Liver (tissue), 9 donors: Measurements from ENCODE around the gene VDAC2. TPM values are rescaled to one million over a fixed set of nuclear protein-coding genes. Genes with fewer than 3 reads are reported as not detected.

Experiments
- DNase-seq: peaks from one replicate; pipeline ENCODE4 v3.0.0-alpha.2; 2017; ENCODE audit warnings: low spot score
- H3K27ac ChIP-seq, 2 donors: one replicate each; pipeline ENCODE4 v1.7.0; 2013; ENCODE audit warnings: inconsistent platforms in 2 of 2, low read length in 2 of 2, control low read depth in 1 of 2, low read depth in 1 of 2, mild to moderate bottlenecking in 1 of 2
- H3K27me3 ChIP-seq, 4 donors: one replicate each; pipeline versions ENCODE4 v1.6.1 to v1.7.0; 2013; ENCODE audit warnings: low read length in 3 of 4, inconsistent platforms in 1 of 4, mild to moderate bottlenecking in 1 of 4, moderate library complexity in 1 of 4; ENCODE audit not compliant: control insufficient read depth in 4 of 4, insufficient read depth in 4 of 4
- H3K36me3 ChIP-seq, 4 donors: one replicate each; pipeline versions ENCODE4 v1.6.1 to v1.7.0; 2013; ENCODE audit warnings: low read length in 3 of 4, mild to moderate bottlenecking in 3 of 4, low read depth in 1 of 4, moderate library complexity in 1 of 4; ENCODE audit not compliant: control insufficient read depth in 4 of 4, insufficient read depth in 3 of 4
- H3K4me1 ChIP-seq, 4 donors: one replicate each; pipeline versions ENCODE4 v1.6.1 to v1.7.0; 2013; ENCODE audit warnings: low read length in 3 of 4, mild to moderate bottlenecking in 3 of 4, moderate library complexity in 1 of 4; ENCODE audit not compliant: control insufficient read depth in 4 of 4, insufficient read depth in 4 of 4
- H3K4me3 ChIP-seq, 3 donors: one replicate each; pipeline versions ENCODE4 v1.6.1 to v1.7.0; 2013; ENCODE audit warnings: low read length in 3 of 3, control low read depth in 1 of 3, low read depth in 1 of 3, mild to moderate bottlenecking in 1 of 3
- H3K9ac ChIP-seq, 2 donors: one replicate each; pipeline ENCODE4 v1.7.0; 2013; ENCODE audit warnings: low read length in 2 of 2, mild to moderate bottlenecking in 2 of 2, moderate library complexity in 2 of 2, control low read depth in 1 of 2, low read depth in 1 of 2
- H3K9me3 ChIP-seq, 4 donors: one replicate each; pipeline versions ENCODE4 v1.6.1 to v1.7.0; 2013; ENCODE audit warnings: low read length in 3 of 4; ENCODE audit not compliant: control insufficient read depth in 4 of 4
- ATF3 ChIP-seq: IDR thresholded peaks from 2 replicates; pipeline ENCODE4 v1.6.1; 2016; ENCODE audit warnings: antibody characterized with exemption
- CTCF ChIP-seq: fragments of 150-350 bp; IDR thresholded peaks from 2 replicates; pipeline ENCODE4 v1.5.1; 2017; ENCODE audit warnings: improper control_type of control experiment, low read depth, low read length; ENCODE audit not compliant: missing input control
- EGR1 ChIP-seq, 2 donors: IDR thresholded peaks; 2 replicates each; pipeline ENCODE4 v1.6.1; 2016 to 2018; ENCODE audit warnings: antibody characterized with exemption in 2 of 2, low read depth in 2 of 2
- FOXA1 ChIP-seq: IDR thresholded peaks from 2 replicates; pipeline ENCODE4 v1.6.1; 2016; ENCODE audit warnings: antibody characterized with exemption
- FOXA2 ChIP-seq: IDR thresholded peaks from 2 replicates; pipeline ENCODE4 v1.6.1; 2016; ENCODE audit warnings: antibody characterized with exemption
- GABPA ChIP-seq, 2 donors: IDR thresholded peaks in 1 of 2; conservative IDR thresholded peaks in 1 of 2; 2 replicates each; pipeline ENCODE4 v1.6.1; 2016; ENCODE audit warnings: antibody characterized with exemption in 2 of 2, mild to moderate bottlenecking in 1 of 2, moderate library complexity in 1 of 2
- HNF4A ChIP-seq, 2 donors: conservative IDR thresholded peaks; 2 replicates each; pipeline ENCODE4 v1.6.1; 2016; ENCODE audit warnings: antibody characterized with exemption in 2 of 2, mild to moderate bottlenecking in 2 of 2
- HNF4G ChIP-seq: IDR thresholded peaks from 2 replicates; pipeline ENCODE4 v1.6.1; 2016; ENCODE audit warnings: antibody characterized with exemption
- JUND ChIP-seq, 2 donors: IDR thresholded peaks; 2 replicates each; pipeline ENCODE4 v1.6.1; 2016; ENCODE audit warnings: antibody characterized with exemption in 2 of 2
- NR2F2 ChIP-seq: IDR thresholded peaks from 2 replicates; pipeline ENCODE4 v1.6.1; 2016; ENCODE audit warnings: antibody characterized with exemption
- RAD21 ChIP-seq, 2 donors: IDR thresholded peaks; 2 replicates each; pipeline ENCODE4 v1.6.1; 2016; ENCODE audit warnings: antibody characterized with exemption in 2 of 2, mild to moderate bottlenecking in 2 of 2
- REST ChIP-seq: IDR thresholded peaks from 2 replicates; pipeline ENCODE4 v1.6.1; 2016; ENCODE audit warnings: antibody characterized with exemption, mild to moderate bottlenecking
- RXRA ChIP-seq, 2 donors: IDR thresholded peaks; 2 replicates each; pipeline ENCODE4 v1.6.1; 2017 to 2018; ENCODE audit warnings: antibody characterized with exemption in 2 of 2, mild to moderate bottlenecking in 1 of 2
- SP1 ChIP-seq: IDR thresholded peaks from 2 replicates; pipeline ENCODE4 v1.6.1; 2018; ENCODE audit warnings: antibody characterized with exemption, mild to moderate bottlenecking
- TAF1 ChIP-seq: conservative IDR thresholded peaks from 2 replicates; pipeline ENCODE4 v1.6.1; 2016; ENCODE audit warnings: antibody characterized with exemption, mild to moderate bottlenecking
- YY1 ChIP-seq: IDR thresholded peaks from 2 replicates; pipeline ENCODE4 v1.6.1; 2016; ENCODE audit warnings: antibody characterized with exemption, mild to moderate bottlenecking
- WGBS: extraction: QIAGEN DNeasy Blood & Tissue Kit; methylation state at CpG from one replicate; pipeline ENCODE4 v1.1.7; 2013; 5-methylcytosine and 5-hydroxymethylcytosine counted together
- polyA plus RNA-seq, 2 donors: library from polyadenylated mRNA; stranded (reverse) in 1 of 2; unstranded in 1 of 2; fragments of 200-250 nt in 1 of 2; fragments of >200 nt in 1 of 2; fragmentation: Nextera tagmentation in 1 of 2; extraction: Ambion mirVana in 1 of 2; gene quantifications; one replicate each; pipeline versions ENCODE4 v1.2.1 to v1.2.3, GENCODE V29; 2013 to 2015
- total RNA-seq, 2 donors: library from RNA; depleted of rRNA; stranded (reverse); fragments of >200 nt; gene quantifications; one replicate each; pipeline ENCODE4 v1.2.3, GENCODE V29; 2014
- TF ChIP-seq, protein P1 (sequence below): IDR thresholded peaks from 2 replicates; pipeline ENCODE4 v1.6.1; 2016; ENCODE audit warnings: antibody characterized with exemption
- TF ChIP-seq, protein P2 (sequence below): IDR thresholded peaks from 2 replicates; pipeline ENCODE4 v1.6.1; 2016; ENCODE audit warnings: antibody characterized with exemption
- donor health status: healthy.
- donor health status: healthy.
- donor health status: healthy.
- donor health status: healthy.
- donor health status: healthy.

The VDAC2 gene
- total and polyA plus RNA-seq, 4 donors: 41.3 to 67.1 (median 52.5) TPM

GRCh38 chr10:75165684-75166622, 44.6 kb upstream of the VDAC2 start:
- Histone ChIP-seq H3K27me3 (no peaks in the 10 kb centered on the region), H3K4me1 (no peaks in the 10 kb centered on the region), H3K4me3 (no peak overlapping the region), H3K27ac (no peak overlapping the region), H3K36me3 (peaks cover 0 to 5% (median 3%) of the 10 kb centered on the region in 4 donors), H3K9ac (no peak overlapping the region), H3K9me3 (no peaks in the 10 kb centered on the region)
- 48% methylated on average over 2 of the region's 2 CpGs for WGBS
- DNase-seq: no peak
- TF ChIP-seq FOXA2 (no peak), ATF3 (no peak), CTCF (no peak), JUND (IDR thresholded peaks at IDR 0.05) (no peak), REST (no peak), SP1 (no peak), RXRA (IDR thresholded peaks at IDR 0.05) (no peak), FOXA1 (no peak), HNF4G (no peak), NR2F2 (no peak), RAD21 (IDR thresholded peaks at IDR 0.05) (no peak), YY1 (no peak), EGR1 (IDR thresholded peaks at IDR 0.05; ENCODE audit: low read depth in 2 of 2) (no peak), GABPA (IDR thresholded peaks at IDR 0.05 in 1 of 2, conservative IDR thresholded peaks at IDR 0.05 in 1 of 2) (no peak), TAF1 (no peak), HNF4A (conservative IDR thresholded peaks at IDR 0.05) (no peak)
- TF ChIP-seq, protein P1, sequence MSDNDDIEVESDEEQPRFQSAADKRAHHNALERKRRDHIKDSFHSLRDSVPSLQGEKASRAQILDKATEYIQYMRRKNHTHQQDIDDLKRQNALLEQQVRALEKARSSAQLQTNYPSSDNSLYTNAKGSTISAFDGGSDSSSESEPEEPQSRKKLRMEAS: no peak
- TF ChIP-seq, protein P2, sequence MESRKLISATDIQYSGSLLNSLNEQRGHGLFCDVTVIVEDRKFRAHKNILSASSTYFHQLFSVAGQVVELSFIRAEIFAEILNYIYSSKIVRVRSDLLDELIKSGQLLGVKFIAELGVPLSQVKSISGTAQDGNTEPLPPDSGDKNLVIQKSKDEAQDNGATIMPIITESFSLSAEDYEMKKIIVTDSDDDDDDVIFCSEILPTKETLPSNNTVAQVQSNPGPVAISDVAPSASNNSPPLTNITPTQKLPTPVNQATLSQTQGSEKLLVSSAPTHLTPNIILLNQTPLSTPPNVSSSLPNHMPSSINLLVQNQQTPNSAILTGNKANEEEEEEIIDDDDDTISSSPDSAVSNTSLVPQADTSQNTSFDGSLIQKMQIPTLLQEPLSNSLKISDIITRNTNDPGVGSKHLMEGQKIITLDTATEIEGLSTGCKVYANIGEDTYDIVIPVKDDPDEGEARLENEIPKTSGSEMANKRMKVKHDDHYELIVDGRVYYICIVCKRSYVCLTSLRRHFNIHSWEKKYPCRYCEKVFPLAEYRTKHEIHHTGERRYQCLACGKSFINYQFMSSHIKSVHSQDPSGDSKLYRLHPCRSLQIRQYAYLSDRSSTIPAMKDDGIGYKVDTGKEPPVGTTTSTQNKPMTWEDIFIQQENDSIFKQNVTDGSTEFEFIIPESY: no peak
